ENCODE data around the gene ENPP5. TPM values are rescaled to one million over a fixed set of nuclear protein-coding genes. Genes with fewer than 3 reads are reported as not detected.

The ENPP5 gene
- total and polyA plus RNA-seq, 12 donors = 1.8 to 6.0 (median 4.5) TPM

GRCh38 chr6:46211917-46212316 is 41.1 kb upstream of the ENPP5 start:
- Histone ChIP-seq H3K4me3 (no peak overlapping the region), H3K4me1 (peaks cover 0 to under 1% (median 0%) of the 10 kb centered on the region in 9 donors), H3K27me3 (no peaks in the 10 kb centered on the region), H3K27ac (no peak overlapping the region), H3K36me3 (no peaks in the 10 kb centered on the region), H3K9me3 (no peaks in the 10 kb centered on the region)
- DNase-seq = no peak
- no peak for TF ChIP-seq CTCF (IDR thresholded peaks at IDR 0.05)
- no peak for ATAC-seq
- intact Hi-C loops (cut with DNase I) = loop anchor here in 1 of 10 donors (10.0 kb wide), 1 partner anchor 423 kb away; no protein-coding TSS in a partner anchor
- WGBS, 2 donors = 96 to 97% methylated on average over 1 of the region's 1 CpG

- no peak for TF ChIP-seq CTCF (IDR thresholded peaks at IDR 0.05)
- WGBS, 2 donors = 89 to 90% methylated on average over 5 of the region's 5 CpGs
- ATAC-seq (no peak), DNase-seq (no peak)
- Histone ChIP-seq H3K9me3 (no peaks in the 10 kb centered on the region), H3K4me1 (no peaks in the 10 kb centered on the region), H3K36me3 (no peaks in the 10 kb centered on the region), H3K27ac (no peak overlapping the region), H3K27me3 (no peaks in the 10 kb centered on the region), H3K4me3 (no peak overlapping the region)
- intact Hi-C loops (cut with DNase I) = loop anchor here in 1 of 10 donors (10.0 kb wide), 1 partner anchor 425 kb away; no protein-coding TSS in a partner anchor
Measured at GRCh38 chr6:46210294-46210693, 39.5 kb upstream of the ENPP5 start.

- no peak for TF ChIP-seq CTCF (IDR thresholded peaks at IDR 0.05)
- Histone ChIP-seq H3K4me1 (no peaks in the 10 kb centered on the region), H3K27ac (no peak overlapping the region), H3K9me3 (no peaks in the 10 kb centered on the region), H3K36me3 (no peaks in the 10 kb centered on the region), H3K4me3 (no peak overlapping the region), H3K27me3 (no peaks in the 10 kb centered on the region)
- ATAC-seq (no peak), DNase-seq (no peak)
- intact Hi-C loops (cut with DNase I) = loop anchor here in 6 of 10 donors (5.0 to 10.0 kb wide), 5 partner anchors 111 to 284 kb away; no protein-coding TSS in a partner anchor
Measured at GRCh38 chr6:46208303-46208702, 37.5 kb upstream of the ENPP5 start.

GRCh38 chr6:46207174-46207573 is 36.4 kb upstream of the ENPP5 start:
- TF ChIP-seq CTCF (IDR thresholded peaks at IDR 0.05) = peak in 4 of 9 donors; percentile 14 to 38 (median 31)
- peak in 5 of 8 donors; percentile 25 to 72 (median 48) for ATAC-seq
- Histone ChIP-seq H3K27me3 (no peaks in the 10 kb centered on the region), H3K4me1 (no peaks in the 10 kb centered on the region), H3K27ac (no peak overlapping the region), H3K9me3 (peaks cover 0 to 5% (median 0%) of the 10 kb centered on the region in 11 donors), H3K36me3 (no peaks in the 10 kb centered on the region), H3K4me3 (no peak overlapping the region)
- WGBS, 2 donors = 91 to 94% methylated on average over 3 of the region's 3 CpGs
- intact Hi-C loops (cut with DNase I) = loop anchor here in 7 of 10 donors (2.0 to 10.0 kb wide), 6 partner anchors 110 to 282 kb away; no protein-coding TSS in a partner anchor
- no peak for DNase-seq
